Activated CD8-positive, alpha-beta memory T cell treated with anti-CD3 and anti-CD28 coated beads for 24 hours (primary cell): ENCODE data around the gene RGS7.
"Not testable (repeated sequence)": the region's sequence is repeated elsewhere in the genome, so short reads cannot be mapped to it uniquely, and the experiment has no call there.

Experiments used
- DNase-seq: peaks from one replicate; pipeline ENCODE4 v3.0.0-alpha.2; 2020

The RGS7 gene

GRCh38 chr1:241270016-241270415 is 87.0 kb downstream of the RGS7 start:
- DNase-seq = no peak

DNA sequence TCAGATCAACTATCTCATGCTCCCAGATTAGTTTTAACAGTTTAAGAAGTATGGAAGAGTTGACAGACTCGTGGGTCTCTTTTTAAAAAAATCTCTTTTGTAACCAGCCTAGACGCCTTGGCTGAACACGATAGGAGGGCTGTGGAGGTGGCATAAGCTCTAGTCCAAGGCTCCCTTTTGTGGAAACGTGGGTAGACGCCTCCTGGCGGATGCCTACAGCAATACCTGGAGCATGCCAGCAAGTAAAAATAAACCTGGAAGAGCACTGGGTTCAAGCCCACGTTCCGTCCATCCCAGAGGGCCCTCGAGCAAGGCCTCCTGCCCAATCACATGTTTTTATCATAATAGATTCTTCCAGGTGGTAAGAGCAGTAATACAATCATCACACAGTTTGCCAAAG is 87.9 kb downstream of the RGS7 start:
- DNase-seq = no peak

DNA sequence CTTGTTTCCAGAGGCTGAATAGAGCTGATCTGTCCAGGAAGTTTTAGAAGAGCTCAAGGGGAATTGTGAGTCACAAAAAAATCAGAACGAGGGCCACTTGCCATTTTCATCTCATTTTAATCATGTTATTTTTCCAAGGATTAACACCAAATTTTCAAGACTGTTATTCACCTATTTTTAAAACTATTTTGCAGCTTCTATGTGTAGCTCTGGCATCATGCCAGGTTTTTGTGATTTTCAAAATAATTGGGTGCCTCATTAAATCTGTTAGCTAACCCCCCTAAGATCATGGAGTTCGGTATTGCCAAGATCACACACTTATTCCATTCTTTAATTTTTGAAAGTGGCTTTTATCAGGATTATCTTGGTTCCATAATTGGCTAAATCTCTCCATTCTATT is 90.9 kb downstream of the RGS7 start:
- no peak for DNase-seq

GRCh38 chr1:241265428-241265827 is 91.6 kb downstream of the RGS7 start:
- DNase-seq = no peak

DNA sequence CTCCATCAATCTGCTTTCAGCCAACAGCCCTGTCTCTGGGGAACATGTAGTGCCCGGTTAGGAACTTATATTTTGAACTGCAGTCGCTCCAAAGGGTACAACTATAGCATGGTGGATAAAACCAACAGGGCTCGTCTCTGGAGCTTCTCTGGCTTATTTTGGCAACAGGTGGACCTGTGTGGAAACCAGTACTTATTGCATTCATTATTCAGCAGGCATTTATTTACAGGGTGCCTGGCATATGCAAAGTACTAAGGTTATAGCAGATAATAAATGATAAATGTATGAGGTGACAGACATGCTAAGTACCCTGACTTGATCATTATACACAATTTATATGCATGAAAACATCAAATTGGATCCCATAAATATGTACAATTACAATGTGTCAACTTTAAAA is 93.7 kb downstream of the RGS7 start:
- DNase-seq = no peak

GRCh38 chr1:241253471-241253870 is 103.5 kb downstream of the RGS7 start:
- no peak for DNase-seq

DNA sequence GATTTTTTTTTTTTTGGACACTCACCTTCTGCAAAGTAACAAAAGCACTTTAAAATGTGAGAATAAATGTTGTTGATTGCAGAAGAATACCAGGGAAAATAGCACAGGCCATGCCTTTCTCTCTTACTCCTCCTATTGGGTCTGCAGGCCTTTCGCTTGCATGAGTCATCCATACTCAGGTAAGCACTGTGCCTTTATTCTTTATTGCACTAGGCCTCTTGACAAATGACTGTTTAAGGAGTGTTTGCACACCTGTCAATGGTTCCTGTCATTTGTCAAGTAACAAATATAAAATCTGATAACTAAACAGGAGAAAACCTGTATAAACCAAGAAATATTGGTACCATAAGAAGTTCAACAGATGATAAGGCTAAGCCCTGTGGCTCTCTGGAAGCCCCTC is 106.5 kb downstream of the RGS7 start:
- no peak for DNase-seq

GRCh38 chr1:241240069-241240468 is 116.9 kb downstream of the RGS7 start:
- DNase-seq = no peak

- no peak for DNase-seq
Observed at GRCh38 chr1:241237873-241238272, 119.1 kb downstream of the RGS7 start.

GRCh38 chr1:241235256-241235897 is 121.6 kb downstream of the RGS7 start:
- DNase-seq = no peak

- no peak for DNase-seq
Observed at GRCh38 chr1:241229711-241230110, 127.3 kb downstream of the RGS7 start.

DNA sequence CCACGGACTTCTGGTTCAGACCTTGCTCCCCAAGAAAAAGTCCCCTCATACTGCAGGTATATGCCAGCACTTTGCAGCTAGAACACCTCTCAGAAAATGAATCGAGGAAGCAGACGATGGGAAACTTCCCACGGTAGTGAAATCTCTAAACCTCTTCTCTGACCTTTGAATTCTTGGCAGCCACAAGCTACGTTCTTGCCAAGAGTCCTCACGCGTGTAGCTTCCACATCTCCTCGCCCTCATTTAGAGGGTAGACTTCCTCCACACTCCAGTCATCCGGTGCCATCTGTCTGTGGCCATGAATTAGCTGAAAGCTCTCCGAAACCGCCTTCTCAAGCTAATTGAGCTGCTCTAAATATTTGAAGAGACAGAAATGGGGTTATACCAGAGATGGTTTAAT is 127.8 kb downstream of the RGS7 start:
- DNase-seq = no peak

GRCh38 chr1:241228339-241228738 is 128.7 kb downstream of the RGS7 start:
- DNase-seq = no peak

DNA sequence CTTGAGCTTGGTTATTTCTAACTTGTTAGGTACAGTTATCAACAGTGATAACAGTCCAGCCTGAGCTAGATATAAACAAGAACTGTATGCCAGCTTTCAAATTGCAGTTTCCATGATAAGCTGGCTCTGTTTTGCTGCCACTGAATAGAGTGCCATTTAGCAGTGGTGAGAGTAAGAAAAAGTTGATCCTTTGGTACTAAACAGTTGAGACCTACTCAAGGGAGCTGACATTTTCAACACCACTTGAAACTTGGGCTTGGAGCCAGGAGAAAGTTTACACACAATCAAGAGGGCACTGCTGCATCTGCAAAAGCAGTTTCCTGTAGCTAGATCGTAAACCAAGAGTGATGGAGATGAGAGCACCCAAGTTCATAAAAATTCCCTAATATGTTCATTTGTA is 131.3 kb downstream of the RGS7 start:
- DNase-seq = no peak

DNA sequence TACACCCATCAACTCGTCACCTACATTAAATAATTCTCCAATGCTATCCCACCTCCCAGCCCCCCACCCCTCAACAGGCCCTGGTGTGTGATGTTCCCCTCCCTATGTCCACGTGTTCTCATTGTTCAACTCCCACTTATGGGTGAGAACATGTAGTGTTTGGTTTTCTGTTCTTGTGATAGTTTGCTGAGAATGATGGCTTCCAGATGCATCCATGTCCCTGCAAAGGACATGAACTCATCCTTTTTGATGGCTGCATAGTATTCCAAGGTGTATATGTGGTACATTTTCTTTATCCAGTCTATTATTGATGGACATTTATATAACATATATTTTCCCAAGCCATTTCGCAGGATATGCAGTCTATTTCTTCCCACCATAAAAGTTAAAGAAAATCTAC is 132.8 kb downstream of the RGS7 start:
- not testable (repeated sequence) for DNase-seq

DNA sequence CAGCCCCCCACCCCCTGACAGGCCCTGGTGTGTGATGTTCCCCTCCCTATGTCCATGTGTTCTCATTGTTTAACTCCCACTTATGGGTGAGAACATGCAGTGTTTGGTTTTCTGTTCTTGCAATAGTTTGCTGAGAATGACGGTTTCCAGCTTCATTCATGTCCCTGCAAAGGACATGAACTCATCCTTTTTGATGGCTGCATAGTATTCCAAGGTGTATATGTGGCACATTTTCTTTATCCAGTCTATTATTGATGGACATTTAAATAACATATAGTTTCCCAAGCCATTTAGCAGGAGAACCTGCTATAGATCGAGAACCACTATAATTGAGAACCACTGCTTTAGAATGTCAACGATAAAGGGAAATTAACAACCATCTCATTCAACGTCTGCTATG is 134.2 kb downstream of the RGS7 start:
- not testable (repeated sequence) for DNase-seq

DNA sequence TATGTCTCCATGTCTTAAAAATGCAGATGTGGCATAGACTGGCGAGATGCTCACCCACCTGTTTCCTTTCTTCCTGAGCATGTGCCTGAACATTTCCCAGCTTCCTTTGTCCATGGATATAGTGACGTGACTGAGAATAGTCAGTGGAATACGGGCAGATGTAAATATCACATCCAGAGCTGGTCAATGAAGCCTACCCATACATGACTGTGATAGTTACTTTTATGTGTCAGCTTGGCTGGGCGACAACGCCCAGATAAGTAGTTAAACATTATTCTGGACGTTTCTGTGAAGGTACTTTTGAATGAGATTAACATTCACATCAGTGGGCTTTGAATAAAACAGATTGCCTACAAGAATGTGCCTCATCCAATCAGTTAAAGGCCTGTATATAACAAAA is 135.7 kb downstream of the RGS7 start:
- DNase-seq = no peak

- DNase-seq = not testable (repeated sequence)
Observed at GRCh38 chr1:241220913-241221312, 136.1 kb downstream of the RGS7 start.

DNA sequence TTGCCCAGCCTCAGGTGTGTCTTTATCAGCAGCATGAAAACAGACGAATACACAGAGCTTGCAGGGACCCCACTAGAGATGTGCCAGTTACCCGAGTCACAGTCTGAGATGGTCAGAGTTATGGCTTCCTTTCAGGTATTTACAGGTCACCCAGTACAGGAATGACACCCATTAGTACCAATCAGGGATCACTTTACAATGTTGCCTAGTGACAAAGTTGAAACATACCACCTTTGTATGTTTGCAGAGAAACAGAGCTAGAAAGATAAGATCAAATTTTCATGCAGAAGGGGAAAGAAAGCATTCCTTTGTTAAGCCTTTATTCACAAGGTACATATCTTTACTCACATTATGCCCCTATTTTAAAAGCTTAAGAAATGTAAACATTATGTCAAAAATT is 137.6 kb downstream of the RGS7 start:
- no peak for DNase-seq

DNA sequence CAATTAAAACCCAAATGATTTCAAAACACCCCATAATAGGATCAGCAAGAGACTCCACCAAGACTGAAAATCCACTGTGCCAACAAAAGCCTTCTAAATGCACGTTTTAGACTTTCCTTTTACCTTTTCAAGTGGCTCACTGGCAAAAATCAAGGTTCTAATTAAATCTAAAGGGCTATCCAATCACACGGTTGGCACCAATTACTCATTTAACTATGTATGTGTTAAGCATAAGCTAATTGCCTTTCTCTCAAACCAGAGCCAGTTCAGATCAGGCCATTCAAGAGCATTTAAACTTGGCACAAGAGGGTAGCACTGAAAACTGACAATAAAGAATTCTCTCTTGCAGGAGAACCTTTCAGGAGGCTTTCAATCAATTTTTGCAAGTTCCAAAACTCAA is 139.5 kb downstream of the RGS7 start:
- DNase-seq = no peak

- DNase-seq = no peak
Observed at GRCh38 chr1:241215683-241216082, 141.3 kb downstream of the RGS7 start.

GRCh38 chr1:241215203-241215602 is 141.8 kb downstream of the RGS7 start:
- DNase-seq = no peak

DNA sequence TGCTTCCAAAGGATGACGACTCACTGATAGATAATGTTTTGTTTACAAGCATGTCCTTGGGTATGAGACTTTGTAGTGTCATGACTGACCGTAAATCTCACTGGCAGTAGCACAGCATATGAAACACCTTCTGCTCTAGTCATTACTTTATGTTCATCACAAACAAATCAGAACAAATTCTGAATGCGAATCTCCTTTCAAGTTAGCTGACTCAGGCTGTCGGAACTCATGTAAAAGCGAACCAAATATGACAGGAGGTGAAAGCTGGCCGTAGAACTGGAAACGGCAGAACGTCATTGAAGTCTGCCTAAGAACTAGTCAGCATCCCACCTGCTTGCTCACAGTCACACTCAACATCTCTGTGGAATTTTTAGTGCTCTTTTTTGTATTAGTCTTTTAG is 143.9 kb downstream of the RGS7 start:
- no peak for DNase-seq

GRCh38 chr1:241212628-241213027 is 144.4 kb downstream of the RGS7 start:
- DNase-seq = no peak

DNA sequence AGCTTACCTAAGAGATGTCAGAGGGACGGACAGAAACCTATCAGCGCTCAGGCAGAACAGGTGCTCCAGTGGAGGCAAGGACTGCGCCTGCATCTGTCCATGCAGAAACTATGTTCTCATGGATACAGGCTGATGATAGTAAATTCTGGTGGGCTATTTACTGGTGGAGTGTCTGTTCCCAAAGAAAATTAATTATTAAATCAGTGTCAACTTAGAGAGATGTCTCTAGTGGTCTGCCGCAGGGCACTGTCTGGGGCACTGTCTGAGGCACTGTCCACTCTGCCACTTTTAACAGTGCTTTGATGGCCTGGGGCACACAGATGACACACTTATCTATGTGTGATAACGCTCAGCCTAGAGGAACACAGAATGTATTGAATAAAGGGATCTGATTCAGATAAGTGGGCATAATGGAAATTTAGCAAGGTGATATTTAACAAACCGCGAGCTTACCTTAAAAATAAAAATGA is 148.1 kb downstream of the RGS7 start:
- no peak for DNase-seq

GRCh38 chr1:241203817-241204216 is 153.2 kb downstream of the RGS7 start:
- no peak for DNase-seq
